ENCODE results near the gene PHLPP2. TPM values are rescaled to one million over a fixed set of nuclear protein-coding genes. Genes with fewer than 3 reads are reported as not detected.

PHLPP2 gene
- 10 to 100 TPM; 50.5 to 98.4 (median 89.6) TPM for total RNA-seq

GRCh38 chr16:71724320-71724751, at the start of gene PHLPP2:
Gene PHLPP2 (minus strand): TSS chr16:71724701. CDS start chr16:71714795, 9,906 bp downstream.
- Histone ChIP-seq H3K27me3 (no peaks in the 10 kb centered on the region), H3K4me1 (peaks cover 24 to 67% (median 42%) of the 10 kb centered on the region in 4 donors), H3K9me3 (no peaks in the 10 kb centered on the region), H3K4me3 (peak within 1 kb of the TSS; percentile 77 to 90 (median 88)), H3K36me3 (no peaks in the 10 kb centered on the region), H3K27ac (peak within 1 kb of the TSS; percentile 93 to 99 (median 98))
- in situ Hi-C loops (cut with MboI; ENCODE audit: low pct_ligation_motif_present in 1 of 4, low pct_unique_long_range_greater_than_20kb in 1 of 4, low sequenced_read_pairs in 3 of 4) = no loop called here
- WGBS, 2 donors (ENCODE audit: low coverage in 1 of 2) = 13 to 18% methylated on average over 9 to 10 of the region's 10 CpGs
- TF ChIP-seq POLR2A (IDR thresholded peaks at IDR 0.05) (no peak), CTCF (IDR thresholded peaks at IDR 0.05) (no peak), POLR2AphosphoS5 (IDR thresholded peaks at IDR 0.05) (no peak), EP300 (IDR thresholded peaks at IDR 0.05; ENCODE audit: low read depth) (no peak)
- intact Hi-C loops (cut with DNase I; ENCODE audit: low total_unique reads) = loop anchor here (10.0 kb wide), 1 partner anchor 170 kb away; the partner anchor contains the start of gene IST1
- no peak for DNase-seq

GRCh38 chr16:71771571-71771970, 47.1 kb upstream of the PHLPP2 start:
- Histone ChIP-seq H3K27me3 (no peaks in the 10 kb centered on the region), H3K4me1 (peaks cover 0 to 8% (median 0%) of the 10 kb centered on the region in 4 donors), H3K4me3 (no peak overlapping the region), H3K9me3 (no peaks in the 10 kb centered on the region), H3K27ac (no peak overlapping the region), H3K36me3 (peaks cover 0 to 57% (median 28%) of the 10 kb centered on the region in 4 donors)
- TF ChIP-seq EP300 (IDR thresholded peaks at IDR 0.05; ENCODE audit: low read depth) = no peak
- no peak for TF ChIP-seq POLR2A (IDR thresholded peaks at IDR 0.05)
- no peak for TF ChIP-seq POLR2AphosphoS5 (IDR thresholded peaks at IDR 0.05)
- TF ChIP-seq CTCF (IDR thresholded peaks at IDR 0.05) = no peak
- no peak for DNase-seq
- intact Hi-C loops (cut with DNase I; ENCODE audit: low total_unique reads) (no loop called here), in situ Hi-C loops (cut with MboI; ENCODE audit: low pct_ligation_motif_present in 1 of 4, low pct_unique_long_range_greater_than_20kb in 1 of 4, low sequenced_read_pairs in 3 of 4) (no loop called here)

- Histone ChIP-seq H3K36me3 (peaks cover 0 to 53% (median 26%) of the 10 kb centered on the region in 4 donors), H3K9me3 (no peaks in the 10 kb centered on the region), H3K4me3 (no peak overlapping the region), H3K27ac (no peak overlapping the region), H3K4me1 (peaks cover 0 to 8% (median 0%) of the 10 kb centered on the region in 4 donors), H3K27me3 (no peaks in the 10 kb centered on the region)
- no peak for DNase-seq
- in situ Hi-C loops (cut with MboI; ENCODE audit: low pct_ligation_motif_present in 1 of 4, low pct_unique_long_range_greater_than_20kb in 1 of 4, low sequenced_read_pairs in 3 of 4) (no loop called here), intact Hi-C loops (cut with DNase I; ENCODE audit: low total_unique reads) (no loop called here)
- TF ChIP-seq POLR2AphosphoS5 (IDR thresholded peaks at IDR 0.05) = no peak
- no peak for TF ChIP-seq EP300 (IDR thresholded peaks at IDR 0.05; ENCODE audit: low read depth)
- no peak for TF ChIP-seq POLR2A (IDR thresholded peaks at IDR 0.05)
- TF ChIP-seq CTCF (IDR thresholded peaks at IDR 0.05) = no peak
- 95 to 100% methylated on average over 1 of the region's 1 CpG for WGBS, 2 donors (ENCODE audit: low coverage in 1 of 2)
Measured at GRCh38 chr16:71769222-71769621, 44.7 kb upstream of the PHLPP2 start.

DNA sequence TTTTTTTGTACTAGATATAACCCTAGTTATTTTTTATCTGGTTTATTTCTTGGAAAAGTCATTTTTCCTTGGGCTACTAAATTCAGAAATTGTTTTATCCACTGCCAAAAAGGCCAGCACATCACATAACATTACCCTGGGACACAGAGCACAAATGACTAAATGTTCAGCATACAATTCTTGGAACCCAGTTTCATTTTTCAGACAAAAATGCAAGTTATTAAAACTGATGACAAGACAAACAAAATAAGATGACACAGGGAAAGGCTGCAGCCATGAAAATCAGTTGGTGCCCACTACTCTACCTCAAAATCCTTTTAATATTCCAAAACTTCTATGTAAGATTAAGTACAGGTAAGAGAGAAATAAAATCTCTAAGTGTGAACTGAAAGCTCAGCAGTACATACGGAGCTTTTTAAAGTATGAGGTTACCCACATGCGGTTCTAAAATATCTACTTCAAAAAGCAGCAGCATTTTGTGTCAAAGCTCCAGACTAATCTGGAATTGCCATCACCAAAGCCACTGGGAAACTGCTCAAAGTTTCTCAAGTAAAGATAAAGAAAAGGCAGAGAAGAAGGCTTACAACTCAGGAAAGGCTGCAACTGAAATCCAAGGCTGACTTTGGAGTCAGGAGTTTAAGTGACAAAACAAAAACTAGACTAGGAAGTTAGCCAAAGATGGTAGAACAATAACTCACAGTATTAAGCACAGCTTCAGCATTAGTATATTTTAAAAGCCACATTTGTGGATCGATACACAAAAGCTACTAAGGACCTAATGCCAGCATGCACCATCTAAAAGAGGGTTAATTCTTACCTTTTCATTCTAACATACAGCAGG, 42.8 kb upstream of the PHLPP2 start:
- DNase-seq = no peak
- no peak overlapping the region for H3K27ac ChIP-seq
- H3K27me3 ChIP-seq = no peaks in the 10 kb centered on the region
- intact Hi-C loops (cut with DNase I; ENCODE audit: low total_unique reads) = no loop called here
- peaks cover 0 to 54% (median 28%) of the 10 kb centered on the region in 4 donors for H3K36me3 ChIP-seq
- TF ChIP-seq CTCF (IDR thresholded peaks at IDR 0.05) = no peak
- TF ChIP-seq POLR2AphosphoS5 (IDR thresholded peaks at IDR 0.05) = no peak
- TF ChIP-seq EP300 (IDR thresholded peaks at IDR 0.05; ENCODE audit: low read depth) = no peak
- no peak for TF ChIP-seq POLR2A (IDR thresholded peaks at IDR 0.05)
- WGBS, 2 donors (ENCODE audit: low coverage in 1 of 2) = 76 to 84% methylated on average over 3 of the region's 3 CpGs
- in situ Hi-C loops (cut with MboI; ENCODE audit: low pct_ligation_motif_present in 1 of 4, low pct_unique_long_range_greater_than_20kb in 1 of 4, low sequenced_read_pairs in 3 of 4) = no loop called here
- peaks cover 0 to 8% (median 0%) of the 10 kb centered on the region in 4 donors for H3K4me1 ChIP-seq
- H3K9me3 ChIP-seq = no peaks in the 10 kb centered on the region
- H3K4me3 ChIP-seq = no peak overlapping the region
